ENCODE data around the gene DCC.
A peak's percentile ranks its signal among the peaks of the same experiment; 100 is the strongest.
"Not testable (repeated sequence)": the region's sequence is repeated elsewhere in the genome, so short reads cannot be mapped to it uniquely, and the experiment has no call there.

DCC gene

DNA sequence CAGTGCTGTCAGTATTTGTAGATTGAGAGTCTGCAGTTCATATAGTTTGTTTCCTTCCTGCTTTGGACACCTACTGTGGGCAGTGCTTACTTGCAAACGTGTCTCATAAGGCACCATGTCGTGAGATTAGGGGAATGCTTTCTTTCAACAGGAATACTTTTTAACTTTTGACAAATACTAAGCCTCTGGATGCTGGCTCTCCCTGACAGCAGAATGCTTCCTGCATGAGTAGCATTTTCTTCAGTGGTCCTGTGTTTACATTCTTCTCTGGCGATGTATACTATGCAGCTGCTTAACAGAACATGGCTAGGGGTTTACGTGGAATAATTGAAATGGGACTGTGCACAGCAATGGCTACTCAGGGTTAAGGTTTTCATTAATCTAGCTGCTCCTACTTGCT, 1077.0 kb downstream of the DCC start:
- peak; percentile 0 for DNase-seq (ENCODE audit: low read depth)

DNA sequence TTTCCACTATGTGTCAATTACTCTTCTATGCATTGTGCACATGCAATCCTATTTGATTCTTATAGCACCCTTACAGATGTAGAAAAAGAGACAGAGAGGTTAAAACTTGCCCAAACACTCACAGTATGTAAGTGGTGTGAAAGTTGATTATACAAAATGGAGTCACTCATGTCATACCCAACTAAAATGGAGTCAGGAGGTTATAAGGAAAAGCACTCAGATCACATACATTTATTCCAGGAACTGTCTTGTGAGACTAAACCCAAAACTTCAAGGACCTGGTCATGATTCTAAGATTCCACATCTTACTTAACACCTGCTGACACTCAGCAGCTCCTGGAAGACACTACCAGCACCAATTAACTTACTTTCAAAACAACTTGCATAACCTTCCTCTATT, 1081.9 kb downstream of the DCC start:
- no peak for DNase-seq (ENCODE audit: low read depth)

DNA sequence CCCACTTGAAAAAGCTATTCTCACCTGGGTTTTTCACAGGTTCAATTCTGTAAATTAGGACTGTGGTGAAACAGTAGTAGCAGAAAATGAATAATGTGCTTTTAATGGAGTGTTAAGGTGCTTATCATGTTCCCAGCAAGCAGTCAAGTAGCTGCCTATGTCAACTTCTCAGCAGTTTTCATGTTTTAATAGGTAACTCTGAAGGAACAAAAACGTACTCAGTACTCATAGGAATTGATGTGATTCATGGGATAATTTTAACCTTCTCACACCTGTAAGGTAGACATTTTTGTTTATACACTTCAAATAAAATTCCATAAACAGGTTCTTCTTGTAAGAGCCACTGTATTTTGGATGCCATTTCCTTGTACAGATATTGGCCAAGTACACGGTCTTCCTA, 1082.9 kb downstream of the DCC start:
- no peak for DNase-seq (ENCODE audit: low read depth)

DNA sequence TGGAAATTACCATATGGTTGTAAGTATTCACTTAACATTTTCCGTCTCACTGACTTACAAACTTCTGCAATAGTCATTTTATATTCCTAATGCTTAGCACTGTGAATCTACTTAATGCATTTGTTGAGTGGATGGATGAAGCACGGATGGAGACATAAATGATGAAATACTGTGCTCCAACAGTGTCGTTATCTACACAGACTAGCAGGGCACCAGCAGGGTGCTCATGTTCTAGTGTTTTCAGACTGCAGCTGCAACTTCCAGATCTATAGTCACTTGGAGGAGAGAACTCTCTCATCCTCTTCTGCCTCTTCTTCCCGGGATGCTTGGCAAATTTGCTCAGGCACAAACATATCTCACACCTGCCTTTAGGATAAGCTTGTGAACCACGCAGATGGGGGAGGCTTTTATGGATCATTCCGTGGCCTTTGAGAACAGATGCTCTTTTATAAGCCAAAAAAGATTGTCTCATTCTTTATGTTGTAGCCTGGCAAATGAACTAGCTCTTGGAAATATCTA, 1086.7 kb downstream of the DCC start:
- DNase-seq (ENCODE audit: low read depth): no peak

DNA sequence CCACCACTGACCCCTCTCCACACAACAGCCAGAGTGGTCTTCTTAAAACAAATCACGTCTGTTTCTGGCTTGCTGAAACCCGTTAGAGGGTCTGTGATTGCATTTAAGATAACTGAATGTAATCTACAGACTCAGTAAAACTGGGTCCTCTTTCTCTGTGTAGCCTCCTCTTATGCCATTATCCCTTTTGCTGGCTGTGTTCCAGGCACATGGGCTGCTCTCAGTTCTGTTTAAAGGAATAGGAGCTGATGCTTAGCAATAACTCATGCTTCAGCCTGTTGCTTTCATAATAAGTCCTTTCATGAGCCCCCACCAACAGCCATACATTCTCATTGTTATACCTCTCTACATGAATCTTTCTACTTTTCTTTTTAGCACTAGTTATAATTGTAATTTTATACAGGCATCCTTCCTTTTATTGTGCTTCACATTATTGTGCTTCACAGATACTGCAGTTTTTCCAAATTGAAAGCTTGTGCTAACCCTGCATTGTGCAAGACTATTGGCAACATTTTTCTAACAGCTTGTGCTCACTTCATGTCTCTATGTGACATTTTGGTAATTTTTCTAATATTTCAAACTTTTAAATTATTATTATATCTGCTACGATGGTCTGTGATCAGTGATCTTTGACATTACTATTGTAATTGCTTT, 1101.9 kb downstream of the DCC start:
- no peak for DNase-seq (ENCODE audit: low read depth)

DNA sequence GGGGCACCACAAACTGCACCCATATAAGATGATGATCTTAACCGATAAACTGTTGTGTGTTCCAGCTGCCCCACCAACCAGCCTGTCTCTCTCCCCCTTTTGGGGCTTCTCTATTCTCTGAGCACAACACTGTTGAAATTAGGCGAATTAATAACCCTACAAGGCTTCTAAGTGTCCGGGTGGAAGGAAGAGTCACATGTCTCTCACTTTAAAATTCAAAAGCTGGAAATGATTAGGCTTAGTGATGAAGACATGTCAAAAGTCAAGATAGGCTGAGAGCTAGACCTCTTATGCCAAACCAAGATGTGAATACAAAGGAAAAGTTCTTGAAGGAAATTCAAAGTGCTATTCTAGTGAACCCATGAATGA, 1102.4 kb downstream of the DCC start:
- DNase-seq (ENCODE audit: low read depth): no peak

DNA sequence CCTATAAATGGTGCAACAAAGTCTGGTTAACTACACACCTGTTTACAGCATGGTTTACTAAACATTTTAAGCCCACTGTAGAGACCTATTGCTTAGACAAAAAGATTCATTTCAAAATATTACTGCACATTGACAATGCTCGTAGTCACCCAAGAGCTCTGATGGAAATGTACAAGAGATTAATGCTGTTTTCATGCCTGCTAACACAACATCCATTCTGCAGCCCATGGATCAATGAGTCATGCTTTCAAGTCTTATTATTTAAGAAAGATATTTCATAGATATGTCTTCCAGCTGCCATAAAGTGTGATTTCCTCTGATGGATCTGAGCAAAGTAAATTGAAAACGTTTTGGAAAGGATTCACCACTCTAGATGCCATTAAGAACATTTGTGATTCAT, 1103.3 kb downstream of the DCC start:
- DNase-seq (ENCODE audit: low read depth): no peak

DNA sequence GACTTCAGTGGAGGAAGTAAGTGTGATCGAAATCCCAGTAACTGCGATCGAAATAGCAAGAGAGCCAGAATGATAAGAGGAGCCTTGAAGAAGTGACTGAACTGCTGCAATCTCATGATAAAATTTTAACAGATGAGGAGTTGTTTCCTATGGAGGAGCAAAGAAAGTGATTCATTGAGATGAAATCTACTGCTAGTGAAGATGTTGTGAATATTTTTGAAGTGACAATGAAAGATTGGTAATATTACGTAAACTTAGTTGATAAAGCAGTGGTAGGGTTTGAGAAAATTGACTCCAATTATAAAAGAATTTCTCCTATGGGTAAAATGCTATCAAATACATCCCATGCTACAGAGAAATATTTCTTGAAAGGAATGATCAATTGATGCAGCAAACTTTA, 1103.8 kb downstream of the DCC start:
- DNase-seq (ENCODE audit: low read depth): no peak

DNA sequence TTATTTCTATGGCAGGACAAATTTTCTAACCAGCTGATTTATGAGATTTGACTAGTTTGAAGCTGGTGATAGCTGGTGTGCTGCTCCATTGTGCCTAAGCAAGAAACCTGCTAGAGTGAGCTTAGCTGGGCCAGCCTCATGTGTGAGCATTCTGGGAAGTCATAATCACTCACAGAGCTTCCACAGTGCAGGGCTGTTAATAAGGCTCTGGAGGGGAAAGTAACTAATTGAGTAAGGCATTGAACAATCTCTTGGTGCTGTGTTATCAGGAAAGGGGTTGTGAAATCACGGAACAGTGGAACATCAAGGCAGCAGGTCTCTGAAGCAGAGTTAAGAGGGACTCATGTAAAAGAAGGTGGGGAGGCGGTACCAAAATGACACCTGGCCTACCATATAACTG, 1111.9 kb downstream of the DCC start:
- DNase-seq (ENCODE audit: low read depth): no peak

DNA sequence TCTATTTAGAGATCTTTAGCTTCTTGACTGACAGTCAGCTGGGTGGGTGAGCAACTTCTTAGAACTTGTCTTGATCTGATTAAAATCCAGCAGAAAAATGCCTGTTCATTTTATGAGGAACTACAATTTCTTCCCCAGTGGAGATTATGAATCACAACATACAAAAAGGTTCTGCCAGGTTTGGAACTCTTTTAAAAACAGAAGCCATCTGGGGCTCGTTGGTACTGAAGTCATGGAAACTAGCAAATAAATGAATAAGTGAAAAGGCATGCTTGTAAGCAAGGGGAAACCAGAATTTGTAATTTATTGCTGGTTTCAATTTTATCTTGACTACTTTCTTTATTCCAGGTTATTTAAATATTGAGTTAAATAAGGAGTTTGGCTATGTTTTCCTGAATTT, 1117.1 kb downstream of the DCC start:
- DNase-seq (ENCODE audit: low read depth): peak; percentile 72

DNA sequence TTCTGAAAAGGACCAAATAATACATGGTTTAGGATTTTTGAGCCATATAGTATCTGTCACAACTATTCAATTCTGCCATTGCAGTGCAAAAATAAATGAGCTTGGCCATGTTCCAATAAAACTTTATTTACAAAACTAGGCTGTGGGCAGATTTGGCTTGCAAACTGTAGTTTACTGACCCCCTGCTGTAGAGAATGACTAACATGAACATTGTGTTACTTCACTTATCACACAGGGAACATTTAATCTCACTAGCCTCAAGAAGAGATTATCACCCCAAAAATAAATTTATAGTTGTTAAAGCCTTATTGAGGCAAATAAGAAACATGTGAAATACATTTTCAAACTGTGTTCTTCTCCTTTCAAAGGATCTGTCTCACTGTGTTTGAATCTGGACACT, 1118.3 kb downstream of the DCC start:
- peak; percentile 18 for DNase-seq (ENCODE audit: low read depth)

DNA sequence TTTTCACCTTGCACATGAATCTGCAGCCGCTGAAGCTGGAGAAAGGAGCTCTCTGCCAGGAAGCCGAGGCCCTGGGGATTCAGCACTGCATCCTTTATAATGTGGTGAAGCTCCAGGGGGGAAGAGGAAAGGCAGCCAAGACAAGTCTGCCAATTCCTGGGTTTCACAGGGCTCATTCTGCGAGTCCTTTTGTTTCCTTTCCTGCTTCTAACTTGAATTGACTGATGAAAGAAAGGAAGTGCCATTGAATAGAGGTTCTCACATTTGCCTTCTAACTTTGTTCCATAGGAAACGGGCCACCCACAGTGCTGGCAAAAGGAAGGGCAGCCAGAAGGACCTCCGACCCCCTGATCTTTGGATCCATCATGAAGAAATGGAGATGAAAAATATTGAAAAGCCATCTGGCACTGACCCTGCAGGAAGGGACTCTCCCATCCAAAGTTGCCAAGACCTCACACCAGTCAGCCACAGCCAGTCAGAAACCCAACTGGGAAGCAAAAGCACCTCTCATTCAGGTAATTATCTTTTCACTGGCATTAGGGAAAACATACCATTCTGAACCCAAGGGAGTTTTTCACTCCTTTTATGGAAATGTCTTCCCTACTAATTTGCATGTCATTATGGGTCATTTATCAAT, 1119.1 kb downstream of the DCC start:
- DNase-seq (ENCODE audit: low read depth): peak; percentile 38

DNA sequence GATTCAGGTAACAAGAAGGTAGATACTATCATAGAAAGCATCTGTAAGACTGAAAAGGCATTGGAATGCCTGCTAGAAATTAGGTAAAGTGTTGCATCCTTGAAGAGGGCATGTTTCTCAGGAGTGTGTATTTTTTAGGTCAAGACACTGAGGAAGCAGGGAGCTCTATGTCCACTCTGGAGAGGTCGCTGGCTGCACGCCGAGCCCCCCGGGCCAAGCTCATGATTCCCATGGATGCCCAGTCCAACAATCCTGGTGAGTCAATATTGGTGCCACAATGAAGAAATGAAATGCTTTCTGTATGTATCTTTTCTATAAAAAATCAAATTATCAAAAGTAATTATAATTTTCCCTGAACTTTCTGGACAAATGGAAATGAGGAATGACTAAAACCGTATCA, 1127.8 kb downstream of the DCC start:
- no peak for DNase-seq (ENCODE audit: low read depth)

DNA sequence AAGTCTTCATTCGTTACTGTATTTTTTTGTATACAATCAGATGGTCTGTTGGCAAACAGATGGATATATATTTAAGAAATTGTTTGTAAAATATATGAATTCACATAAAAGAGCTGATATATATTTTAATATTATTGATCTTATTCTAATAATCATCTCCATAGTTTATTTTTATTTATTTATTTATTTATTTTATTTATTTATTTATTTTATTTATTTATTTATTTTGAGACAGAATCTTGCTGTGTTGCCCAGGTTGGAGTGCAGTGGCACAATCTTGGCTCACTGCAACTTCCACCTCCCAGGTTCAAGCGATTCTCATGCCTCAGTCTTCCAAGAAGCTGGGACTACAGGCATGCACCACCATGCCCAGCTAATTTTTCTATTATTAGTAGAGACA, 1128.2 kb downstream of the DCC start:
- not testable (repeated sequence) for DNase-seq (ENCODE audit: low read depth)

DNA sequence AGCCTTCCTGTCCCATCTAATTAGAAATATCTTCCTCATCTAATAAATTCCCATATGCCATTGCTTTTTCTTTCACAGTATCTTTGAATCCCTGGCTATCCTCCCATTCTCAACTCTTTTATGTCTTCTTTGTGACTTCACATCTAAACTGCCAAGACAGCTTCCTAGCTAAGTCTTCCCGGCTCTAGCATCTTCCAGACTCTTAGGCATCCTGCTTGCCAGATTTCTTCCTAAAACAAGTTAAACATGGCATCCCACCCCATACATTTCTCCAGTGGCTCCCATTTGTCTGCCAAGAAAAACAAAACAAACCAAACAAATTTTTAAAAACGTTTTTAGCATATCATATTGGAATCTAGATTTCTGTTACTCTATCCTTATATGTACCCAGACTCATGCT, 1132.5 kb downstream of the DCC start:
- no peak for DNase-seq (ENCODE audit: low read depth)

DNA sequence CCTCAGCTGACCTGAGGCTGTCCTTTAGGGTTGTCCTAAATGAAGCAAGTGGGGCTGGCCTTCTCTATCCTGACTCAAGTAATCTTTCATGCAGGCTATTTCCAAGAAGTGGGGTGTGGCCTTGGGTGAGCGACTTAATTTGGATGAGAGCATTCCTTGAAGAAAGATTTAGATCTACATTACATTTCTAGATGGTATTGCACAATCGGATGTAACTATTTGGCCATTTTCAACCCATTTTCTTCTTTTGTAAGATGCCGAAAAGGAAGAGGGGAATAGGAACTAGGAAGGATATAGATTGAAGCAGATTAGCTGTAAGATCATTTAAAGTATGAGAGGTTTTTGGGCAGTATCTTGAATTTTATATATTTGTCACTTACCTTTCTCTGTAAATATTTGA, 1138.2 kb downstream of the DCC start:
- no peak for DNase-seq (ENCODE audit: low read depth)

DNA sequence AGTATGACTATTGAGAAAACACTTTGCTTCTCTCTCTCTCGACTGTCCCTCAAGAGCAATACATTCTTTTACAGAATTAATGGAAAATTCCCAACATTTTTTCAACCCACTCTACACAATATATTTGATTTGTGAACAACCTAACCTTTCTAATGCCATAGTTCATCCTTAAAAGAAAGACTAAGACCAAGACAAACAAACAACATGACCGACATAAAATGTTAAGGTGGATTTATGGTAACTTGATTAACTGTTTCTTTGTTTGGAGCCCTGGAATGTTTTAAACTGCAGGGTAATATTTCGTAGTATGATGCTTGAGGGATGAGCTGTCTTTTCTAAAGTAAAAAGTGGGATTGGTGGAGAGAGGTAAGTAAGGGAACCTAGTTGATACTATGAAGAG, 1146.3 kb downstream of the DCC start:
- DNase-seq (ENCODE audit: low read depth): no peak

DNA sequence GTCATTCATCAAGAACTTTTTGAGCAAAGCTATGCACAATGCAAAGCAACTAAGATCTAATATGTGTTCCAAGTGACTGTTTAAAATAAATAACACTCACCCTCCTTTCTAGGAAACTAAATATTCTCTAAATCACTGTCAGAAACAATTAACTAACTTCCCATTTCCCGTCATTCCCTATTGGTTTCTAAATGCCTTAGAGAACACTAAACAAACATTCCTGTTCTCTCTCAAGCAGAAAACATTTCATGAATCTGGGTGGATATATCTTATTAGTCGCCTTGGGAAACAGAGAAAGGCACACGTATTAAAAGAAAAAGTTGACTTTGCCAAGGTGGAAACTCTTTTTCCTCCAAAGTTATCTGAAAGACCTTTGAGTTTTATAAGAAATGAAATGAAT, 1149.3 kb downstream of the DCC start:
- DNase-seq (ENCODE audit: low read depth): no peak

DNA sequence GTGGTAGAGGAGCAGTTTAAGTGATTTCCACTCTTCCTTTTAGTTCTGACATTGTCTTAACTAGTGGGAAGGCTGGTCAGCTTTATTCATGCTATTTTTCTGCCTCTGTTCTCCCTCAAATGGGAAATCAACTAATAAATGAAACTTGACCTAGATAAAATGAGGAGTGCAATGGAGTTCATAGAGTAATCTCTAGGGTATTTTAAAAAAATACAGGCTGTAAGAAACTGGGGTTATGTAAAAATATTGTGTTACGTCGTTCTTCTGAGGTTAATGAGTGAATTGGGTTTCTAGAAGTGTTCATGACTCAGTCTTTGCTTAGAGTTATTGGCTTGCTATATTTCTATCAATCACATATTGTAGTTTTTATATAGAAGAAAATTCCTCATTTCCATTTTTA, 1150.0 kb downstream of the DCC start:
- DNase-seq (ENCODE audit: low read depth): no peak

DNA sequence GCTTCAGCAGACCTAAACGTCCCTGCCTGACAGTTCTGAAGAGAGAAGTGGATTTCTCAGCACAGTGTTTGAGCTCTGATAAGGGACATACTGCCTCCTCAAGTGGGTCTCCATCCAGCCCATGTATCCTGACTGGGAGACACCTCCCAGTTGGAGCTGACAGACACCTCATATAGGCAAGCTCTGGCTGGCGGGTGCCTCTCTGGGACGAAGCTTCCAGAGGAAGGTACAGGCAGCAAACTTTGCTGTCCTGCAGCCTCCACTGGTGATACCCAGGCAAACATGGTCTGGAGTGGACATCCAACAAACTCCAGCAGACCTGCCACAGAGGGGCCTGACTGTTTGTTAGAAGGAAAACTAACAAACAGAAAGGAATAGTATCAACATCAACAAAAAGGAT, 1156.0 kb downstream of the DCC start:
- no peak for DNase-seq (ENCODE audit: low read depth)

DNA sequence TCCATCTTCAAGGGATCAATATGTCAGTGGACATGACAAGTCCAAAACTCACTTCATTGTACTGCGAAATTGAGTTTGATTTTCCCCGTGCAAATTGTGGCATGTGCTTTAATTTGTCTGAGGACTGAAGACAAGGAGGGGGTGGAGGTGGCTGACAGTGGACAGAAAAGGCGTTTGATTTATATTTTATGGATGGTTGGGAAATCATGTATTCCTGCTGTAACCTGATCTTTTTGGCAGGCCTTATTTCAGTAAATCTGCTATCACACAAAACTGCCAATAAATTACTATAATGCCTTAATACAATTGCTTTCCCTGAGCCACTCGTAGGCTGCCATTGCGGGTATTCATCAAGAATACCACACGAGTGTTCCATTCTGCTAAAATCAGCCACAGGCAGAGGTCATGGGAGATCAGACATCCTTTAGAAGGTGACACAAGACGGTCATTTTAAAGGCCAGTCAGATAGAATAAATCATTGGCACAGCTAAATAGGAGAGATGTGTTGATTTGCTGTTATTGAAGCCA, 1164.0 kb downstream of the DCC start:
- no peak for DNase-seq (ENCODE audit: low read depth)

DNA sequence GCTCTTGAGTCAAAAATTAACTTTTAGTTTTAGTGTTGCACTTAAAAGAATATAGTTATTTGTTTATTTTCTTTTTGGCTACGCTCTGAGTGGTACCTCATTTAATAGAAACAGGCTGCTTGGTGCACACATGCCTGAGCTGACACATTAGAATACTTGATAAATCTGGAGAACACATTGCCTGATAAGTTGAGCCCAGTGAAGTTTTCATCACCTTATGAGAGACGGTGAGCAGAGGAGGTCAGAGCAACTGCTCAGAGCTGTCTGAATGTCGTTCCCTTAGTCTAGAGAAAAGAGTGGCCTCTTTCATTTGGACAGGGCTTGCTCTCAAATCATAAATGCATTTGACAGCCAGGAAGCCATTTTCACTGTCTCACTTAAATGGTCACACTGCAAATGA, 1168.5 kb downstream of the DCC start:
- DNase-seq (ENCODE audit: low read depth): no peak

DNA sequence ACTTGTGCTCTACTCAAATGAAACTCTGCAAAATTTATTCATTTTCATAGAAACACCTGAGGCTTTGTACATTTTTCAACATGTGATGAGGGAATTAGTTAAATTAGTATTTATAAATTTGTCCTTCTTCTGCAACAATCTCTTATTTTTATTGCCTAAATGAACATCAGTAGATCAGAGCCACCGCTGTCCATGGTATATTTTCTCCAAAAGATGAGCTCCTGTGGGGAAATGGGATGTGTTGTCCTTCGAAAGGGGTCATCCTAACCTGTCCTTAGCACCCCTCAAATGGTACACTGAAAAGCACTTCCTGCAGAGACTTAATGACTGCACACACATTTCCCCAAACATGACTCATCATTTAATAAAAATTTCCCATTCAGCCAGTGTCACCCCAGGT, 1169.9 kb downstream of the DCC start:
- no peak for DNase-seq (ENCODE audit: low read depth)

DNA sequence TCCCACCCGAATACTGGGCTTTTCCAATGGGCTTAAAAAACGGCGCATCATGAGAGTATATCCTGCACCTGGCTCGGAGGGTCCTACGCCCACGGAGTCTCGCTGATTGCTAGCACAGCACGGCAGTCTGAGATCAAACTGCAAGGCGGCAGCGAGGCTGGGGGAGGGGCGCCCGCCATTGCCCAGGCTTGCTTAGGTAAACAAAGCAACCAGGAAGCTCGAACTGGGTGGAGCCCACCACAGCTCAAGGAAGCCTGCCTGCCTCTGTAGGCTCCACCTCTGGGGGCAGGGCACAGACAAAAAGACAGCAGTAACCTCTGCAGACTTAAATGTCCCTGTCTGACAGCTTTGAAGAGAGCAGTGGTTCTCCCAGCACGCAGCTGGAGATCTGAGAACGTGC, 1171.7 kb downstream of the DCC start:
- DNase-seq (ENCODE audit: low read depth): not testable (repeated sequence)

Measured in fibroblast of the conjunctiva (primary cell).